Raji (cell line): ENCODE data around the gene DHRSX.

Source experiments
- POLR2A ChIP-seq: IDR thresholded peaks from 2 replicates; pipeline ENCODE4 v1.6.1; 2011; ENCODE audit warnings: low read depth, low read length, control low read depth; ENCODE audit not compliant: insufficient read depth

DHRSX gene

DNA sequence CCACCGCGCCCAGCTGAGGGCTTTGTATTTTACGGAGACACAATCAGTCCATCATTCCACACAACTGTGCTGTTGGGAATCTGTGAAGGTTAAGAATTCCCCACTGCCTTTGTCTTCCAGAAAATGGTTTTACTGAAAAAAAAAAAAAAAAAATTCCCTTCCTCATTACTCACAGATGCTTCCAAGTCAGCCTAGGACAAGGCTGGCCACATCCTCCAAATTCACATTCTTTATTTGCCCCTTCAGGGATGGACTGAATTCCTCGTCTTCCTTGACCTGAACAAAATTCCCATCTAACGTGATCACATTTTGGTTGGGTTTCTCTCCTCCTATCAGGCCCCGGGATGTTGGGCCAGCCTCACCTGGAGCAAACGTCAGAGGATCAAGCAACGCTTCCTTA, 130.3 kb downstream of the DHRSX start:
- no peak for TF ChIP-seq POLR2A

DNA sequence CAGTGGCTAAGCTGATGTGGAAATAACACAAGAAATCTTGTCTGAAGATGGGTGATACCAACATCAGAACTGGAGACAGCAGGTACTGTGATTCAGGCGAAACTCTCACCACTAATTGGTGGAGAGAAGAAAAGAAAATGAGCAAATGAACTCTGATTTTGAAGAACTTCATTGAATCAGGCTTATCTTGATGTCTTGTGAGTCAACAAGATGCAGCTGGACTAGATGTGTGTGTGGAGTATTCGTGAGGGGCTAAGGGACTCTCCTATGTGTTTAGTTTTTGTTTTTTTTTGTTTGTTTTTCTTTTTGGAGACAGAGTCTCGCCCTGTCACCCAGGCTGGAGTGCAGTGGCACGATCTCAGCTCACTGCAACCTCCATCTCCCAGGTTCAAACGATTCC, 131.6 kb downstream of the DHRSX start:
- no peak for TF ChIP-seq POLR2A

DNA sequence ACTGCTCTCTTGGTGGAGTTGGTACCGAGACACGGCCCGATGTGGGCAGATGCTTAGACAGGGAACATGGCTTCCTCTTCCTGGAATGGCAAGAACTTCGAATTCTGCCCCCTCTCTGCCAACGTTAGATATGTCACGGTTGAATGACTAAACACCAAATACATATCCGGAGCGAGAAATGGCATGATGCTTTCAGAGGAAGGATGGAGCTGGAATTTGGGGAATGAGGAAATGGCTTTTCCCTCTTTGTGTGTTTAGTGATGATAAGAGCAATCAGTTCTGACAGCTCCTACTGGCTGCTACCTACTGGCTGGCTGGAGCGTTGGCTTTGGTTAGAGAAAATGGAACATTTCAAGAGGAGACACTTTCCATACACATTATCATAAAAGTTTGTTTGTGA, 140.0 kb downstream of the DHRSX start:
- no peak for TF ChIP-seq POLR2A

DNA sequence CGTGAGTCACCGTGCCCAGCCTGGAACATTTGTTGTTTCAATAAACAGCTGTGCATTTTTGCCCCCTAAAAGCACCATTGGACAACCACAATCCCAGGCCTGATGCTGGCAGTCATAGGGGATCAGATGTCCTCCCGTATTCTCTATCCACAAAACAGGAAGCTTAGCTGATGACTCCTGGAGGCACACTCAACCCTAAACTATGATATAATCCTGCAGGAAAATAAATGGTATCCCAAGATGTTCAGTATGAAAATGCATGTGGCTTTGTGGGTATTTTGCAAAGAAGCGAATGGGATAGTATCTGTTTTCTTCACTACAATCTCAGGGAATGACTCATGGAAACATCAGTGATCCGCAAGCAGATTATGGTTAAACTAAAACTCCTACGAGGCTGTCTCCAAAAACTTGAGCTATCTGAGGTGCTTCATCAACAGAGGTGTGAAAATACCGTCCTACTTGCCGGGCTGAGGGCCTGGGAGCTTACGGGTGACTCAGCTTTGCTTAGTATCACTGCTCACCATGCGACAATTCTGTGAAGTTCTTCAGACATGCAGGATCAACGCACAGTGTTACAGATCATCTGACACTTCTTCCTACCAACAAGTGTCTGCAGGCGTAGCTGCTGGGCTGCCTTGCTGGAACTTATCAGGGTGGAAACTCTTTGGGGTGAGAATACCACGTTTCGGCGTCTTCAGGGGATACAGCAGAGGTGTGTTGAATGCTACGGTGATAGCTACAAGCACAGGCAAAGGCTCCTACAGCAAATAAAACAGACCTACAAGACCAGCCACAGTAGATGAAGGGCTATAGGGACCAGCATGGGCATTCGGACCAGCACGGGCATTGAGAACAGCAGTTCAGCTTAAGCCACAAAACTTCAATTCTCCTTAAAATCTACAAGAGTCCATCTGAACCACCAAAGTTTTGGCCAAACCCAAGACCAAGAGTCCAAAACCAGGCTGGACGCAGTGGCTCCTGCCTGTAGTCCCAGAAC, 148.5 kb downstream of the DHRSX start:
- no peak for TF ChIP-seq POLR2A

DNA sequence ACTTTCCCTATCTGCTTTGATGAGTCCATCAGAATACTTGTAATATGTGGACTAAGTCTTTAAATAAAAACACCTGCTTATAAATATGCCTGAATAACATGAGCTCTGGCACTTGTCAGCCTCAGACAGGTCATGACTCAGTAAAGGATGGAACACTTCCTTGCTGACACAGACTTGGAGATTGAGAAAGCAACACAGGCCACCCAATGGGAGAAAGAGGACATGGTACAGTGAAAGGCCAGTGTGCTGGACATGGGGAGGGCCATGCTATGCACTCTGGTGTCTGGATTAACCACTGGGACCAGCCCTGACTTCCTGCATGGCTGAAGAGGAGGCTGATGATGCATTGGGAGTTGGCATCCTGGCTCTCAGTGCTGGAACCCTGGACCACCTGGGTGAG, 149.5 kb downstream of the DHRSX start:
- no peak for TF ChIP-seq POLR2A

DNA sequence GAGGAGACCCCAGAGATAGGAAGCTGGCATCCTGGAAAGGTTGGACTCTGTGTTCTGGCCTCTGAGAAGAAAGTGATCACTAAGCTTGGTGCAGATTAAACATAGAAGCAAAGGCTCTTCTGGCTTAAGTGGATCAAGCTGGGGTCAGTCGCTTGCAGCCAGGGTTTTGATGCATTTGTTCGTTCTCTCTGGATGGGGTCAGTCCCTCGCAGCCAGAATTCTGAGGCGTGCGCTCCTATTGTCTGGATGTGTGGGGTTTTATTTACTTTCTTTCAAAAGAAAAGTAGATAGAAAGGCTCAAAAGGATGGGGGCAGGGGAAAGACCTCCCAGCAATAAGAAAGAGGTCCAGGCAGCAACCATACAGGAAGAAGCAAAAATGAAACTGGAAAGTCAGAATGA, 152.6 kb downstream of the DHRSX start:
- no peak for TF ChIP-seq POLR2A

DNA sequence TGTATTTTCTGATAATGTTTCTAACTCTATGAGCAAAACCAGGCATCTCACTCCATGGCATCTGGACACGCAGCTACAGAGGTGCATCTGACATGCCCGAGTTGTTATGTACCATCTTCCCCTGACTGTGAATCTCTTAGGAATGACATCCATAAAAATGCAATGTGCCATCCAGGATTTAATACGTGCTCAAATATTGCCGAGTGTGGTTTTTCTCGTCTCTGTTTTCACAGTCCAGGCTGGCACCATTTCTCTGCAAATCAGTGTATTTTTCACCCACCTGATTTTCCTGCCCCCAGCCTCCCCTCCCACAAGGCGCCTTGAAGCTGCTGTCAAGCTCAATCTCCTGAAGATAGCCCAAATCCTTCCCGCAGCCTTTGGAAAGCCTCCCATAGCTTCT, 154.6 kb downstream of the DHRSX start:
- no peak for TF ChIP-seq POLR2A

DNA sequence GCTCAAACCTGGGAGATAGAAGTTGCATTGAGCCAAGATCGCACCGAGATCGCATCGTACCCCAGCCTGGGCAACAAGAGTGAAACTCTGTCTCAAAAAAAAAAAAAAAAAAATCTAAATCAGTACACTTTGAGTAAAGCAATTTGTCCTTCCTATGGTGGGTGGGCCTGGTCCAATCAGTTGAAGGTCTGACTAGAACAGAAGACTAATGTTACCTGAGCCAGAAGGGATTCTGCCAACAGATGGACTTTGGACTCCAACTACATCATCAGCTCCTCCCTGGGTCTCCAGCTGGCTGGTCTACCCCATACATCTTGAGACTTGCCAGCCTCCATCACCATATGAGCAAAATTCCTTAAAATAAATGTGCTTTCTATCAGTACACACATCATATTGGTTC, 155.2 kb downstream of the DHRSX start:
- no peak for TF ChIP-seq POLR2A

DNA sequence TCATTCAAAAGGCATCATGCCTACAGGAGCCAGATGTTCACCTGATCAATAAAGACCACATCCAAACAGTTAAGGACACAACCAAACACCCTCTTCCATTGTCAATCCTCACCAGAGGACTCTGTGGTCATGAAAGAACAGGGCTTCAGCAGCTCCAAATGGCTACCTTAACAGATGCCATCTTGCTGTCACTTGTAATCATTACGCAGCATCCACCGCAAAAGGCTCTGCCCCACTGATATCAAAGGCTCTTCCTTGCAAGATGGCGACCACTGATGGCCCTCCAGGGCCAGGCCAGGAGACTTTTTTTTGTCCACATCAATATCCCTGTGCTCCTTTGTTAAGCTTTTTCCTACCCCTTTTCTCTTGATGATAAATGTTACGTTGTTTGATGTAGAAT, 157.4 kb downstream of the DHRSX start:
- no peak for TF ChIP-seq POLR2A

DNA sequence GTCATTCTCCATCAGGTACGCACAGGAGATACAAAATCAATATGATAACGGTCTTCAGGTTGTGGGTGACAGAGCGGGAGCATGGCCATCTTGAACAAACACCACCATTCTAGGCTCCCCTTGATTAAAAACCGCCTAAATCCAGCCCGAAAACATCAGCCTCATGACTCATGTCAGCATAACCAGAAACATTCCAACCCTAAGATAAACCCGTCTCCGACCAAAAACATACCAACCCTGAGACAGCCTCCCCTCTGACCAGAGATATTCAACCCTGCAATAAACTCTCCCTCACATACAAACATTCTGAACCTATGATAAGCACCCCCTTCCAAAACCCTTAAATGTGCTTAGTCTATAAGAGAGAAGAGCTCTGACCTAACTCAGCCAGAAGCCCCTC, 157.9 kb downstream of the DHRSX start:
- no peak for TF ChIP-seq POLR2A

DNA sequence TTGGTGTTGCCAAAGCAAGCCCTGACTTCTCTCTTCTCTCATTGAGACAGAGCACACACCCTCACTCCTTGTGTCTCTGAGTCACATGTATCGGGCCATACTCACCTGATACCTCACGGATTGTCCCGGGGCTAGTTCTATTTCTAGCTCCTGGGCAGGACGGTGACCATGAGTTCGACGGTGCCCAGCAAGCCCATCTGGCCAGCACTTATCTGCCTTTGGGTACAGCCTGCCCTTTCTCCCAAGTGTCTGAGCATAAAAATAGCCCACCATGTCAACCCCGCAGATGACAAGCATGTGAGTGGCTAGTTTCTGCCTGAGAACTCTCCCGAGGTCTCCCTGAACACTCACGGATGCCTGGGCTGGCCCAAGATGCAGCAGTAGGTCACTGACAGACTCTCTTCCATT, 158.5 kb downstream of the DHRSX start:
- TF ChIP-seq POLR2A, result no peak

DNA sequence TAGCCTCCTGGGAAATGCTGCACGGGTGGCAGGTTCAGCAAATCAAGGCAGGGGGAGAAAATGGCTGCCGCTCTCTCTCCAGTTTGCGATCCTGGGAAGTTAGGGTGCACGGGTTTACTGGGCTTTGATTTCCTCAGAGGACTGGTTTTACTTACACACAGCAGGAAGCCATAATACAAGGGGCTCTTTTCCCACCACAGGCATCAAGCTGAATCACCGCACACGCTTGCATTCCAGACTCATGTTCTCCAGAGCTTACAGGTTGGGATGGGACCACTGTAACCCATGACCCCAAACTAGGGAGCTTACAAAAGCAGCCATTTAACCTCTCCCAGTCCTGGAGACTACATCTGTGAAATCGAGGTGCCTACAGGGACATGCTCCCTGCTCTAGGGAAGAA, 159.8 kb downstream of the DHRSX start:
- no peak for TF ChIP-seq POLR2A

DNA sequence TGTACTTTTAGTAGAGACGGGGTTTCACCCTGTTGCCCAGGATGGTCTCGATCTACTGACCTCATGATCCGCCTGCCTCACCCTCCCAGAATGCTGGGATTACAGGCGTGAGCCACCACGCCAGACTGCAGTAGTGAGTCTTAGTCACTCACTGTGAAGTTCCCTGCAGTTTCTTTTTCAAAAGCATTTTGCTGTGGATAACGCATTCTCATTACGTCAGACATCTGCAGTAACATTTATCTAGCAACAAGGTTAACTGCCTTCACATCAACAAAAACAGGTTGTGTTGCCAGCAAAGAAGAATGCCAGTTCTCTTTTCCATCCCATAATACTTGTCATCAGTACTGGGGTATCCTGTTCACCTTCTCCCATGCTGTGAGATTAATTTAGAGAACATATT, 164.6 kb downstream of the DHRSX start:
- no peak for TF ChIP-seq POLR2A

DNA sequence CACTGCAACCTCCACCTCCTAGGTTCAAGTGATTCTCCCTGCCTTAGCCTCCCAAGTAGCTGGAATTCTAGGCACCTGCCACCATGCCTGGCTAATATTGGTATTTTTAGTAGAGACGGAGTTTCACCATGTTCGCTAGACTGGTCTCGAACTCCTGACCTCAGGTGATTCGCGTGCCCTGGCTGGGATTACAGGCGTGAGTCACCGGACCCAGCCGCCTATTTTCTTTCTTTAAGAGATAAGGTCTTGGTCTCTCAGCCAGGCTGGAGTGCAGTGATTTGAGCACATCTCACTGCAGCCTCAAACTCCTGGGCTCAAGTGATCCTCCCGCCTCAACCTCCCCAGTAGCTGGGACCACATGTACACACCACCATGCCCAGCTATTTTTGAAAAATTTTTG, 166.5 kb downstream of the DHRSX start:
- no peak for TF ChIP-seq POLR2A

DNA sequence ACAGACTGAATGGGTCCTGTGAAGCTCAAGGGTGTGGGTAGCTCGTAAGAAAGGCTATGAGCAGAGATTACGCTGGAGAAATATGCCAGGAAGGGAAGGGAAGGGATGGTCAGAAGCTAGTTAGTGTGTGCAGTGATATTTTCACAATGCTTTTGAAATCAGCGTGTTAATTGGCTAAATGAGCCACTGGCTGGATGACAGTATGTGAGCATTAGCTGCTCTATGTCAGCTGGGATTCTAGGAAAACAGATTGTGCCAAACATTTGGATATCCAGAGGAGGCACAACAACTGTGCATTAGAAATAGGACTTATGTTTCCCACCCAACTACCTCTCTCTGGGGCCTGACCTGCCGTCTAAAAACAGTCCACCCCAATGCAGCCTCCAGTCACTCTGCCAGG, 168.5 kb downstream of the DHRSX start:
- TF ChIP-seq POLR2A, result no peak

DNA sequence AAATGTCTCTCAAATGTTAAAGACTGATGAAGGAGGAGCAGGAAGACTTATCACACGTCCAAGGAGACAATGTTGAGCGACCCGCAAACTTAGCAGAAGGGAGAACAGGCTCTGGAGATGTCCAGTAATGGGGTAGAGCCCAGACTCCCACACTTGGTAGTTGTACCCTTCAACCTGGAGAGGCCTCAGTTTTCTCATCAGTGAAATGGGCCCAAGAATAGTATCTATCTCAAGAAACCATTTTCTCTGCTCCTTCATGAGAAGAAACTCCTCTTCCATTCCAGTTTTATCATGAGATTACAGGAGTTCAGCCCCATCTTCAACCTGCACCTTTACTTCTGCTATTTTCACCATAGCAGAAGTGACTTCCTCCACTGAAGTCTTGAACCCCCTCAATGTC, 169.9 kb downstream of the DHRSX start:
- no peak for TF ChIP-seq POLR2A

DNA sequence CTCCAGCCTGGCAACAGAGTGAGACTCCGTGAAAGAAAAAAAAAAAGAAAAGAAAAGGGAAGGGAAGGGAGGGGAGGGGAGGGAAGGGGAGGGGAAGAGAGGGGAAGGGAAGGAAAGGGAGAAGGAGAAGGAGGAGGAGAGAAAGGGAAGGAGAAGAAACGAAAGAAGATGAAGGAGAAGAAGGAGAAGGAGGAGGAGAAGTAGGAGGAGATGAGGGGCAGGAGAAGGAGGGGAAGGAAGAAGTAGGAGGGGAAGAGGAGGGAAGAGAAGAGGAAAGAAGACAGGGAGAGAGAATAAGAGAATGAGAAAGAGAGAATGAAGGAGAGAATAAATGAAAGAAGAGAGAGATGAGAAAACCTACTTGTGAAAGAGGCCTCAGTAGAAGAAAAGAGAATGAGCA, 170.3 kb downstream of the DHRSX start:
- no peak for TF ChIP-seq POLR2A

DNA sequence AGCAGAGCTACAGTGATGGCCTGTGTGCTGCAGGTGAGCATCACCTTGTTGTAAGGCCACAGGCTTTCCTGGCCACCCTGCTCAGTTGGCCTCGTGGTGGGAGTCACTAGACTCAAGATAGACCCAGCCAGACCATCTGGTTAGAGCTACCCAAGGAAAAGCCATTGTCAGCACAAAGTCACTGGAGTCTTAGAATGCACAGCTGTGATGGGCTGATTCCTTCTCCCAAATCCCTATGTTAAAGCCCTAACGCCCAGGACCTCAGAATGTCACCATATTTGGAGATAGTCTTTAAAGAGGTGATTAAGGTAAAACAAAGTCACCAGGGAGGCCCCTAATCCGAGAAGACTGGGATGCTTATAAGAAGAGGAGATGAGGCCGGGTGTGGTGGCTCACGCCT, 173.4 kb downstream of the DHRSX start:
- no peak for TF ChIP-seq POLR2A
